Common myeloid progenitor, CD34-positive (primary cell): ENCODE measurements around the gene ZNF366.

Source experiments
- CTCF ChIA-PET: fragments of 350-600 bp; sonication (Branson Sonifier 250); formaldehyde crosslinking; loops from one replicate; lab custom pipeline; 2021; ENCODE audit warnings: antibody characterized with exemption; lab: Charles Lee
- POLR2A ChIA-PET: fragments of 350-600 bp; sonication (Branson Sonifier 250); formaldehyde crosslinking; loops from one replicate; lab custom pipeline; 2021; ENCODE audit warnings: antibody characterized with exemption; lab: Charles Lee
- DNase-seq, 3 donors: peaks; one replicate each; pipeline versions ENCODE4 v3.0.0 to v3.0.0-alpha.2; 2013
- H3K27ac ChIP-seq, 2 experiments: 1 replicate in 1 of 2; 2 replicates in 1 of 2; pipeline ENCODE4 v1.7.0; 2013; ENCODE audit warnings: inconsistent platforms in 2 of 2, low read length in 2 of 2, mild to moderate bottlenecking in 2 of 2, low read depth in 1 of 2, moderate library complexity in 1 of 2; ENCODE audit not compliant: severe bottlenecking in 2 of 2, insufficient read depth in 1 of 2, poor library complexity in 1 of 2
- H3K27me3 ChIP-seq, 5 experiments: replicated peaks in 2 of 5; 1 replicate in 3 of 5; 2 replicates in 2 of 5; pipeline versions ENCODE4 v1.6.1 to v1.7.0; 2013; ENCODE audit warnings: low read length in 4 of 5, mild to moderate bottlenecking in 2 of 5, moderate library complexity in 2 of 5, inconsistent platforms in 1 of 5; ENCODE audit not compliant: insufficient read depth in 5 of 5, control insufficient read depth in 4 of 5
- H3K36me3 ChIP-seq, 4 experiments: 1 replicate in 2 of 4; 2 replicates in 2 of 4; pipeline versions ENCODE4 v1.6.1 to v1.7.0; 2013; ENCODE audit warnings: low read length in 3 of 4, control low read depth in 1 of 4, mild to moderate bottlenecking in 1 of 4; ENCODE audit not compliant: control insufficient read depth in 4 of 4, insufficient read depth in 4 of 4
- H3K4me1 ChIP-seq, 4 experiments: 1 replicate in 3 of 4; 2 replicates in 1 of 4; pipeline versions ENCODE4 v1.6.1 to v1.7.1; 2013; ENCODE audit warnings: low read length in 3 of 4, mild to moderate bottlenecking in 3 of 4, control low read depth in 1 of 4, inconsistent platforms in 1 of 4, moderate library complexity in 1 of 4; ENCODE audit not compliant: control insufficient read depth in 4 of 4, insufficient read depth in 4 of 4; ENCODE audit errors: control extremely low read depth in 1 of 4
- H3K4me3 ChIP-seq, 7 experiments: 1 replicate in 4 of 7; 2 replicates in 3 of 7; pipeline versions ENCODE4 v1.5.1 to v1.7.0; 2013; ENCODE audit warnings: mild to moderate bottlenecking in 7 of 7, low read length in 6 of 7, moderate library complexity in 6 of 7, inconsistent platforms in 2 of 7, low read depth in 2 of 7, control low read depth in 1 of 7; ENCODE audit not compliant: insufficient read depth in 4 of 7, control insufficient read depth in 1 of 7; ENCODE audit errors: extremely low read depth in 1 of 7
- H3K9me3 ChIP-seq, 5 experiments: 1 replicate in 4 of 5; 2 replicates in 1 of 5; pipeline versions ENCODE4 v1.6.1 to v1.7.1; 2013; ENCODE audit warnings: low read length in 4 of 5, mild to moderate bottlenecking in 2 of 5, inconsistent platforms in 1 of 5, low read depth in 1 of 5, moderate library complexity in 1 of 5; ENCODE audit not compliant: control insufficient read depth in 4 of 5, insufficient read depth in 2 of 5; ENCODE audit errors: control extremely low read depth in 1 of 5
- WGBS: methylation state at CpG from one replicate; pipeline ENCODE4 v1.1.5; 2013; ENCODE audit not compliant: insufficient coverage; 5-methylcytosine and 5-hydroxymethylcytosine counted together

ZNF366 gene

GRCh38 chr5:72415616-72416325, 91.4 kb downstream of the ZNF366 start:
- ChIA-PET POLR2A (no interaction called here), CTCF (interaction anchor here (1.1 to 1.3 kb wide), 2 partner anchors 13 to 17 kb away, joined by 3 read pairs; no protein-coding TSS in a partner anchor)
- 94% methylated on average over 3 of the region's 5 CpGs for WGBS
- Histone ChIP-seq H3K4me1 (no peaks in the 10 kb centered on the region), H3K9me3 (no peaks in the 10 kb centered on the region), H3K27me3 (no peaks in the 10 kb centered on the region), H3K4me3 (no peak overlapping the region), H3K27ac (no peak overlapping the region), H3K36me3 (no peaks in the 10 kb centered on the region)
- DNase-seq, result no peak

GRCh38 chr5:72412283-72413055, 94.7 kb downstream of the ZNF366 start:
- Histone ChIP-seq H3K4me3 (no peak overlapping the region), H3K9me3 (no peaks in the 10 kb centered on the region), H3K4me1 (peaks cover 0 to 5% (median 0%) of the 10 kb centered on the region in 4 experiments), H3K36me3 (no peaks in the 10 kb centered on the region), H3K27me3 (no peaks in the 10 kb centered on the region), H3K27ac (no peak overlapping the region)
- ChIA-PET CTCF (interaction anchor here (1.1 to 1.4 kb wide), 2 partner anchors 47 to 112 kb away, joined by 3 to 4 read pairs; no protein-coding TSS in a partner anchor), POLR2A (no interaction called here)
- WGBS, result 97% methylated on average over 4 of the region's 4 CpGs
- DNase-seq, result no peak

GRCh38 chr5:72410688-72411295, 96.4 kb downstream of the ZNF366 start:
- no peak for DNase-seq
- POLR2A ChIA-PET, result no interaction called here
- H3K9me3 ChIP-seq, result no peaks in the 10 kb centered on the region
- H3K27me3 ChIP-seq, result no peaks in the 10 kb centered on the region
- no peaks in the 10 kb centered on the region for H3K36me3 ChIP-seq
- no peak overlapping the region for H3K4me3 ChIP-seq
- 100% methylated on average over 1 of the region's 4 CpGs for whole genome bisulfite sequencing
- H3K27ac ChIP-seq, result no peak overlapping the region
- peaks cover 0 to 5% (median 0%) of the 10 kb centered on the region in 4 experiments for H3K4me1 ChIP-seq
- CTCF ChIA-PET, result interaction anchor here (1.3 to 1.4 kb wide), 2 partner anchors 14 to 113 kb away, joined by 3 read pairs; no protein-coding TSS in a partner anchor

GRCh38 chr5:72408603-72409002, 98.6 kb downstream of the ZNF366 start:
- peak in 2 of 3 donors; percentile 13 to 19 for DNase-seq
- CTCF ChIA-PET, result interaction anchor here (1.1 to 1.4 kb wide), 2 partner anchors 40 to 43 kb away, joined by 3 to 5 read pairs; no protein-coding TSS in a partner anchor
- Histone ChIP-seq H3K9me3 (peaks cover 0 to 3% (median 0%) of the 10 kb centered on the region in 5 experiments), H3K4me3 (no peak overlapping the region), H3K27ac (no peak overlapping the region), H3K27me3 (no peaks in the 10 kb centered on the region), H3K4me1 (peaks cover 0 to 5% (median 0%) of the 10 kb centered on the region in 4 experiments), H3K36me3 (no peaks in the 10 kb centered on the region)
- POLR2A ChIA-PET, result no interaction called here
- 10% methylated on average over 3 of the region's 4 CpGs for WGBS

GRCh38 chr5:72408127-72408526, 99.1 kb downstream of the ZNF366 start:
- no CpG with 5 or more reads among the region's 5 CpGs for WGBS
- Histone ChIP-seq H3K36me3 (no peaks in the 10 kb centered on the region), H3K27ac (no peak overlapping the region), H3K4me3 (no peak overlapping the region), H3K4me1 (peaks cover 0 to 5% (median 0%) of the 10 kb centered on the region in 4 experiments), H3K9me3 (peaks cover 0 to 3% (median 0%) of the 10 kb centered on the region in 5 experiments), H3K27me3 (no peaks in the 10 kb centered on the region)
- ChIA-PET CTCF (interaction anchor here (1.1 to 1.4 kb wide), 2 partner anchors 41 to 42 kb away, joined by 3 to 5 read pairs; no protein-coding TSS in a partner anchor), POLR2A (no interaction called here)
- DNase-seq, result no peak

- H3K4me1 ChIP-seq, result peaks cover 0 to 5% (median 0%) of the 10 kb centered on the region in 4 experiments
- no peak overlapping the region for H3K27ac ChIP-seq
- ChIA-PET CTCF (no interaction called here), POLR2A (no interaction called here)
- no peaks in the 10 kb centered on the region for H3K36me3 ChIP-seq
- no peaks in the 10 kb centered on the region for H3K27me3 ChIP-seq
- H3K9me3 ChIP-seq, result peaks cover 0 to 3% (median 0%) of the 10 kb centered on the region in 5 experiments
- WGBS, result 100% methylated on average over 1 of the region's 2 CpGs
- no peak overlapping the region for H3K4me3 ChIP-seq
- no peak for DNase-seq
Measured at GRCh38 chr5:72407541-72407940, 99.7 kb downstream of the ZNF366 start.
